ENCODE measurements around the gene KPNB1.

The KPNB1 gene

GRCh38 chr17:47728214-47728877, 78.6 kb downstream of the KPNB1 start:
- no peak overlapping the region for H3K4me3 ChIP-seq (ENCODE audit: low read depth, low read length)

- H3K4me3 ChIP-seq (ENCODE audit: low read depth, low read length): no peak overlapping the region
Measured at GRCh38 chr17:47729476-47729875, 79.8 kb downstream of the KPNB1 start.

GRCh38 chr17:47730681-47731080, 81.0 kb downstream of the KPNB1 start:
- H3K4me3 ChIP-seq (ENCODE audit: low read depth, low read length): no peak overlapping the region

GRCh38 chr17:47731396-47731795, 81.7 kb downstream of the KPNB1 start:
- H3K4me3 ChIP-seq (ENCODE audit: low read depth, low read length): no peak overlapping the region

GRCh38 chr17:47732399-47733046, 82.8 kb downstream of the KPNB1 start:
- peak overlapping the region; percentile 30 for H3K4me3 ChIP-seq (ENCODE audit: low read depth, low read length)

- peak within 1 kb of the TSS; percentile 30 for H3K4me3 ChIP-seq (ENCODE audit: low read depth, low read length)
Measured at GRCh38 chr17:47733047-47733673, 83.4 kb downstream of the KPNB1 start, which contains the start of gene TBX21. TSS of gene TBX21 (plus strand) at chr17:47733236. CDS start at chr17:47733455, 219 bp downstream.

- H3K4me3 ChIP-seq (ENCODE audit: low read depth, low read length): peak overlapping the region; percentile 30
Measured at GRCh38 chr17:47733674-47734410, 84.1 kb downstream of the KPNB1 start.

- H3K4me3 ChIP-seq (ENCODE audit: low read depth, low read length): no peak overlapping the region
Measured at GRCh38 chr17:47735139-47735464, 85.4 kb downstream of the KPNB1 start.

Measured in iPS-11a (cell line).